CMK (cell line): ENCODE measurements around the gene POP7.
"Not testable (repeated sequence)": the region's sequence is repeated elsewhere in the genome, so short reads cannot be mapped to it uniquely, and the experiment has no call there.

ENCODE experiments used
- DNase-seq: peaks from one replicate; pipeline ENCODE4 v3.0.0-alpha.2; 2010; ENCODE audit warnings: low read depth

Gene POP7

GRCh38 chr7:100692578-100692961 lies 13.4 kb upstream of the POP7 start:
- no peak for DNase-seq

GRCh38 chr7:100693312-100694097 lies 12.4 kb upstream of the POP7 start:
- no peak for DNase-seq

- no peak for DNase-seq
Observed at GRCh38 chr7:100694098-100694745, 11.7 kb upstream of the POP7 start, which contains the start of gene GIGYF1. Gene GIGYF1 (minus strand): TSS chr7:100694250. CDS start chr7:100688238, 6,012 bp downstream.

- DNase-seq = no peak
Observed at GRCh38 chr7:100696123-100696521, 9.8 kb upstream of the POP7 start.

- DNase-seq = no peak
Observed at GRCh38 chr7:100699018-100699417, 6.9 kb upstream of the POP7 start.

- not testable (repeated sequence) for DNase-seq
Observed at GRCh38 chr7:100701089-100701488, 4.8 kb upstream of the POP7 start.

- DNase-seq = peak; percentile 60
Observed at GRCh38 chr7:100705320-100705752, 585 bp upstream of the POP7 start.

- no peak for DNase-seq
Observed at GRCh38 chr7:100706672-100707311, 871 bp downstream of the POP7 start.

GRCh38 chr7:100708395-100708794 lies 2.5 kb downstream of the POP7 start:
- no peak for DNase-seq

GRCh38 chr7:100710452-100710851 lies 4.5 kb downstream of the POP7 start:
- no peak for DNase-seq

- DNase-seq = no peak
Observed at GRCh38 chr7:100711369-100711768, 5.4 kb downstream of the POP7 start.

- DNase-seq = no peak
Observed at GRCh38 chr7:100714725-100715124, 8.8 kb downstream of the POP7 start.

GRCh38 chr7:100717073-100717472 lies 11.2 kb downstream of the POP7 start:
- not testable (repeated sequence) for DNase-seq

- no peak for DNase-seq
Observed at GRCh38 chr7:100719523-100720278, 13.8 kb downstream of the POP7 start.

GRCh38 chr7:100720279-100720670 lies 14.4 kb downstream of the POP7 start, which contains the start of gene EPO:
Gene EPO (plus strand): TSS chr7:100720468. CDS start chr7:100720981, 513 bp downstream.
- no peak for DNase-seq

- DNase-seq = no peak
Observed at GRCh38 chr7:100720671-100721504, 15.0 kb downstream of the POP7 start.

- DNase-seq = no peak
Observed at GRCh38 chr7:100721505-100721812, 15.5 kb downstream of the POP7 start.

GRCh38 chr7:100722480-100723212 lies 16.7 kb downstream of the POP7 start:
- no peak for DNase-seq

GRCh38 chr7:100723732-100724275 lies 17.9 kb downstream of the POP7 start:
- DNase-seq = no peak

- DNase-seq = not testable (repeated sequence)
Observed at GRCh38 chr7:100724364-100724763, 18.4 kb downstream of the POP7 start.
